T-cell (primary cell): ENCODE results near the gene TNPO3. TPM values are rescaled to one million over a fixed set of nuclear protein-coding genes. Genes with fewer than 3 reads are reported as not detected.

ENCODE experiments used
- ATAC-seq, 4 experiments: fragments of 200-7000 bp in 3 of 4; fragments of 150-1000 bp in 1 of 4; cut with Tn5 transposase; replicated peaks in 1 of 4; 1 replicate in 3 of 4; 2 replicates in 1 of 4; pipeline ENCODE4 v1.10.0; 2021; ENCODE audit warnings: moderate library complexity in 3 of 4, mild to moderate bottlenecking in 2 of 4, moderate number of reproducible peaks in 1 of 4
- CTCF ChIA-PET, 2 donors: fragments of 300-600 bp; sonication (Branson Sonifier 250); formaldehyde crosslinking; loops; one replicate each; lab custom pipeline; 2022; ENCODE audit warnings: antibody characterized with exemption in 2 of 2; lab: Charles Lee
- POLR2A ChIA-PET, 2 donors: fragments of 300-600 bp; sonication (Branson Sonifier 250); formaldehyde crosslinking; loops; one replicate each; lab custom pipeline; 2022; ENCODE audit warnings: antibody characterized with exemption in 2 of 2; lab: Charles Lee
- DNase-seq, 35 experiments: peaks; one replicate each; pipeline versions ENCODE4 v3.0.0 to v3.0.0-alpha.2; 2013 to 2023
- H3K27ac ChIP-seq: one replicate; pipeline ENCODE4 v1.5.1; 2013; ENCODE audit warnings: low read length
- H3K27me3 ChIP-seq, 2 experiments: replicated peaks in 1 of 2; 1 replicate in 1 of 2; 2 replicates in 1 of 2; pipeline versions ENCODE4 v1.6.1 to v1.7.0; 2013; ENCODE audit warnings: low read length in 1 of 2, mixed read lengths in 1 of 2; ENCODE audit not compliant: control insufficient read depth in 2 of 2, insufficient read depth in 2 of 2; ENCODE audit errors: extremely low read depth in 1 of 2
- H3K36me3 ChIP-seq, 2 donors: 1 replicate in 1 of 2; 2 replicates in 1 of 2; pipeline versions ENCODE4 v1.6.1 to v1.7.0; 2013; ENCODE audit warnings: low read length in 1 of 2; ENCODE audit not compliant: control insufficient read depth in 2 of 2, insufficient read depth in 1 of 2; ENCODE audit errors: extremely low read depth in 1 of 2
- H3K4me1 ChIP-seq, 2 experiments: 1 replicate in 1 of 2; 2 replicates in 1 of 2; pipeline versions ENCODE4 v1.6.1 to v1.7.0; 2013; ENCODE audit warnings: low read length in 2 of 2, mixed read lengths in 1 of 2; ENCODE audit not compliant: insufficient read depth in 2 of 2, control insufficient read depth in 1 of 2; ENCODE audit errors: extremely low read depth in 1 of 2
- H3K4me3 ChIP-seq, 2 donors: 1 replicate in 1 of 2; 2 replicates in 1 of 2; pipeline versions ENCODE4 v1.5.1 to v1.7.0; 2013; ENCODE audit warnings: mild to moderate bottlenecking in 2 of 2, low read length in 1 of 2, moderate library complexity in 1 of 2; ENCODE audit not compliant: control insufficient read depth in 1 of 2; ENCODE audit errors: extremely low read depth in 1 of 2
- H3K9me3 ChIP-seq: 2 replicates; pipeline ENCODE4 v1.7.0; 2013
- H3K27ac Mint-ChIP-seq, 2 donors: one replicate each; pipeline ENCODE4 v1.8.0; 2020 to 2021; ENCODE audit warnings: mild to moderate bottlenecking in 2 of 2, mixed read lengths in 2 of 2
- H3K27me3 Mint-ChIP-seq, 2 donors: one replicate each; pipeline ENCODE4 v1.8.0; 2021 to 2022; ENCODE audit warnings: mixed read lengths in 2 of 2
- H3K36me3 Mint-ChIP-seq: one replicate; pipeline ENCODE4 v1.8.0; 2021; ENCODE audit warnings: mixed read lengths
- H3K4me1 Mint-ChIP-seq, 3 donors: one replicate each; pipeline ENCODE4 v1.8.0; 2020 to 2022; ENCODE audit warnings: mixed read lengths in 3 of 3, mild to moderate bottlenecking in 1 of 3
- H3K4me3 Mint-ChIP-seq, 3 donors: one replicate each; pipeline ENCODE4 v1.8.0; 2020 to 2022; ENCODE audit warnings: mild to moderate bottlenecking in 3 of 3, mixed read lengths in 3 of 3, moderate library complexity in 3 of 3
- H3K9me3 Mint-ChIP-seq, 3 donors: one replicate each; pipeline ENCODE4 v1.8.0; 2020 to 2022; ENCODE audit warnings: mixed read lengths in 3 of 3
- WGBS: methylation state at CpG from one replicate; pipeline ENCODE4 v1.1.5; 2013; ENCODE audit warnings: missing lambda C conversion rate; ENCODE audit not compliant: insufficient coverage; 5-methylcytosine and 5-hydroxymethylcytosine counted together
- total RNA-seq, 35 experiments: library from RNA in 6 of 35; stranded (reverse) in 6 of 35; fragments of 120-200 nt in 1 of 35; gene quantifications; one replicate each; pipeline versions ENCODE4 v1.2.1 to v1.2.4 and lab custom pipeline; 2013 to 2026

TNPO3 gene
- total RNA-seq, 5 donors from 2014 or later (not counting 1 experiment from before 2014, with no cell fraction given), result 26.5 to 39.9 (median 35.9) TPM

DNA sequence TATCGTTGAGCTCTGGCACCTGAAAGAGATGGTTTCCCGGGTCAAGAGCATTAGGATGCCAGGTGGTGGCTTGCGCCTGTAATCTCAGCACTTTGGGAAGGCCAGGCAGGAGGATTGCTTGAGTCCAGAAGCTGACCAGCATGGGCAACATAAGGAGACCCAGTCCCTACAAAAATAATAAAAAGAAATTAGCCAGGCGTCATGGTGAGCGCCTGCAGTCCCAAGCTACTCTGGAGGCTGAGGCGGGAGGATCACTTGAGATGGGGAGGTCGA, 138.3 kb downstream of the TNPO3 start:
- H3K36me3 Mint-ChIP-seq, result no peaks in the 10 kb centered on the region
- H3K27ac Mint-ChIP-seq, result no peak overlapping the region
- DNase-seq (no peak), ATAC-seq (no peak)
- Histone ChIP-seq H3K27me3 (peaks cover 0 to 52% of the 10 kb centered on the region in 2 experiments), H3K36me3 (no peaks in the 10 kb centered on the region), H3K27ac (no peak overlapping the region), H3K4me3 (no peak overlapping the region), H3K9me3 (no peaks in the 10 kb centered on the region), H3K4me1 (peaks cover 0 to 12% of the 10 kb centered on the region in 2 experiments)
- H3K9me3 Mint-ChIP-seq, result no peaks in the 10 kb centered on the region
- no peak overlapping the region for H3K4me3 Mint-ChIP-seq
- peaks cover 46 to 57% of the 10 kb centered on the region in 2 donors for H3K27me3 Mint-ChIP-seq
- POLR2A ChIA-PET, result no interaction called here
- peaks cover 8 to 11% (median 10%) of the 10 kb centered on the region in 3 donors for H3K4me1 Mint-ChIP-seq
- WGBS, result 100% methylated on average over 4 of the region's 7 CpGs
- CTCF ChIA-PET, result no interaction called here

GRCh38 chr7:128915841-128916642, 138.9 kb downstream of the TNPO3 start:
- Mint-ChIP-seq H3K27ac (no peak overlapping the region), H3K27me3 (peaks cover 50 to 59% of the 10 kb centered on the region in 2 donors), H3K4me3 (peak overlapping the region; percentile 53 to 72 (median 67)), H3K9me3 (no peaks in the 10 kb centered on the region), H3K36me3 (no peaks in the 10 kb centered on the region), H3K4me1 (peaks cover 8 to 11% (median 10%) of the 10 kb centered on the region in 3 donors)
- H3K9me3 ChIP-seq, result no peaks in the 10 kb centered on the region
- POLR2A ChIA-PET, result no interaction called here
- DNase-seq (no peak), ATAC-seq (no peak)
- 36% methylated on average over 61 of the region's 69 CpGs for WGBS
- H3K4me3 ChIP-seq, result peak overlapping the region; percentile 15 to 45
- peaks cover 0 to 53% of the 10 kb centered on the region in 2 experiments for H3K27me3 ChIP-seq
- H3K4me1 ChIP-seq, result peaks cover 0 to 12% of the 10 kb centered on the region in 2 experiments
- CTCF ChIA-PET, result no interaction called here
- no peak overlapping the region for H3K27ac ChIP-seq
- H3K36me3 ChIP-seq, result no peaks in the 10 kb centered on the region

GRCh38 chr7:128915271-128915819, 139.6 kb downstream of the TNPO3 start:
- H3K27ac Mint-ChIP-seq, result peak overlapping the region in 1 of 2 donors; percentile 62

GRCh38 chr7:128914566-128915151, 140.3 kb downstream of the TNPO3 start:
- Histone ChIP-seq H3K4me3 (no peak overlapping the region), H3K27ac (no peak overlapping the region), H3K27me3 (peaks cover 2 to 61% of the 10 kb centered on the region in 2 experiments), H3K4me1 (peaks cover 0 to 12% of the 10 kb centered on the region in 2 experiments), H3K9me3 (no peaks in the 10 kb centered on the region), H3K36me3 (no peaks in the 10 kb centered on the region)
- no peak overlapping the region for H3K27ac Mint-ChIP-seq
- CTCF ChIA-PET, result interaction anchor here in 1 of 2 donors (0.6 to 1.1 kb wide), 2 partner anchors 15 to 92 kb away, joined by 3 read pairs; no protein-coding TSS in a partner anchor
- H3K9me3 Mint-ChIP-seq, result no peaks in the 10 kb centered on the region
- ATAC-seq, result peak in 1 of 4 experiments; percentile 86
- peaks cover 8 to 11% (median 10%) of the 10 kb centered on the region in 3 donors for H3K4me1 Mint-ChIP-seq
- no peaks in the 10 kb centered on the region for H3K36me3 Mint-ChIP-seq
- WGBS, result 63% methylated on average over 2 of the region's 11 CpGs
- peak overlapping the region in 1 of 3 donors; percentile 72 for H3K4me3 Mint-ChIP-seq
- peak in 2 of 35 experiments; percentile 12 to 45 for DNase-seq
- POLR2A ChIA-PET, result no interaction called here
- H3K27me3 Mint-ChIP-seq, result peaks cover 54 to 62% of the 10 kb centered on the region in 2 donors

More at GRCh38 chr7:128915271-128915819, 139.6 kb downstream of the TNPO3 start:
- peaks cover 0 to 12% of the 10 kb centered on the region in 2 experiments for H3K4me1 ChIP-seq
- no peaks in the 10 kb centered on the region for H3K9me3 Mint-ChIP-seq
- peaks cover 8 to 11% (median 10%) of the 10 kb centered on the region in 3 donors for H3K4me1 Mint-ChIP-seq
- ChIA-PET POLR2A (no interaction called here), CTCF (no interaction called here)
- peaks cover 2 to 57% of the 10 kb centered on the region in 2 experiments for H3K27me3 ChIP-seq
- no peaks in the 10 kb centered on the region for H3K9me3 ChIP-seq
- peak overlapping the region; percentile 53 to 72 (median 67) for H3K4me3 Mint-ChIP-seq
- H3K27ac ChIP-seq, result no peak overlapping the region
- H3K36me3 Mint-ChIP-seq, result no peaks in the 10 kb centered on the region
- 7% methylated on average over 27 of the region's 34 CpGs for WGBS
- ATAC-seq (peak in 1 of 4 experiments; percentile 24), DNase-seq (no peak)
- H3K4me3 ChIP-seq, result peak overlapping the region; percentile 15 to 45
- H3K36me3 ChIP-seq, result no peaks in the 10 kb centered on the region
- peaks cover 54 to 57% of the 10 kb centered on the region in 2 donors for H3K27me3 Mint-ChIP-seq

DNA sequence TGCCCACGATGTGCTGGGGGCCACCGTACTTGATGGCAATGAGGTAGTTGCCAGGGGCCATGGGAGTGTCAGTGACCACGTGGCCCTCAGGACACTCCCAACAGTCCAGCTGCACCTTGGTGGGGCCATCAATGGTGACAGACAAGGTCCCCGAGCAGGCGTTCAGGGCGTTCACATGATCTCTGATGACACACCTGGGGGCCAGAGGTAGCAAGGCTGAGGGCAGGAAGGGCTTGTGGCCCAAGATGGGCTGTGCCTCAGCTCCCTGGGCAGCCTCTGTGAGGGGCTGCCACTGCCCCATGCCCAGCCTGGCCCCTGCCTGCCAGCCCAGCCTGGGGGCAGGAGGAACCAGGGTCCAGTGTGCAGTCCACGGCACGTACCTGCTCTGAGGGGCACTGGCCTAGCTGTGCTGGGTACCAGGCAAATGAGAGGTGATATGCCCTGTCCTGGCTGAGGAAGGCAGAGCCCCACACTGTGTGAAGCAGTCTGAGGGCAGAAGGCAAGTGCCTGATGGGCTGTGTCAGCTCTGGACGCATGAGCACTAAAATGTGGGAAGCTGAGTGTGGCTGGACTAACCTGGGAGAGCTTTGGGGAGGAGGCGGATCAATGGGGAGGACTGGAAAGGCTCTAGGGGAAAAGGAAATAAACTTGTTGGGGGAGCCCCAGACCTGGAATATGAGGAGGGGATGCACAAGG, 140.9 kb downstream of the TNPO3 start:
- H3K27me3 ChIP-seq, result peaks cover 4 to 68% of the 10 kb centered on the region in 2 experiments
- H3K9me3 ChIP-seq, result no peaks in the 10 kb centered on the region
- no peak overlapping the region for H3K27ac ChIP-seq
- WGBS, result 70% methylated on average over 7 of the region's 10 CpGs
- ChIA-PET CTCF (interaction anchor here in 1 of 2 donors (0.6 to 1.1 kb wide), 2 partner anchors 15 to 91 kb away, joined by 3 read pairs; no protein-coding TSS in a partner anchor), POLR2A (no interaction called here)
- peaks cover 0 to 12% of the 10 kb centered on the region in 2 experiments for H3K4me1 ChIP-seq
- no peak for DNase-seq
- Mint-ChIP-seq H3K27me3 (peaks cover 55 to 65% of the 10 kb centered on the region in 2 donors), H3K4me1 (peaks cover 7 to 10% (median 8%) of the 10 kb centered on the region in 3 donors), H3K9me3 (no peaks in the 10 kb centered on the region), H3K27ac (no peak overlapping the region), H3K36me3 (no peaks in the 10 kb centered on the region), H3K4me3 (peak overlapping the region in 1 of 3 donors; percentile 72)
- no peak overlapping the region for H3K4me3 ChIP-seq
- ATAC-seq, result no peak
- no peaks in the 10 kb centered on the region for H3K36me3 ChIP-seq
